ENCODE measurements around the gene CAMK1D.
A peak's percentile ranks its signal among the peaks of the same experiment; 100 is the strongest.

DNA sequence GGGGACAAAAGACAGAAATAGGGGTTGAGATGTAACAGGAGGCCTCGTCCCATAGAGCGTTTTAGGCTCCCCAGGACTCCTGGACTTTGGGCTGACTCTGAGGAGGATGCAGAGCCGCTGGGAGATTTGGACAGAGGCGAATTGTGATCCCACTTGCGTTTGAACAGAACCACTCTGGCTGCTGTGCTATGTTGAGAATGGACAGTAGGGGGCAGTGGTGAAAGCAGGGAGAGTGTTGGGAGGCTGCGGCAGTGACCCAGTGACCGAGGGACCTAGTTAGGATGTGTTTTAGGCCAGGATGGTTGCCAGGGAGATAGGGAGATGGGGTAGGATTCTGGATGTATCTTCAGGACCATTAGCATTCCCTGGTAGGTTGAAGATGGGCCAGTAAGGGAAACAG is 380.5 kb downstream of the CAMK1D start:
- TF ChIP-seq, protein P1, sequence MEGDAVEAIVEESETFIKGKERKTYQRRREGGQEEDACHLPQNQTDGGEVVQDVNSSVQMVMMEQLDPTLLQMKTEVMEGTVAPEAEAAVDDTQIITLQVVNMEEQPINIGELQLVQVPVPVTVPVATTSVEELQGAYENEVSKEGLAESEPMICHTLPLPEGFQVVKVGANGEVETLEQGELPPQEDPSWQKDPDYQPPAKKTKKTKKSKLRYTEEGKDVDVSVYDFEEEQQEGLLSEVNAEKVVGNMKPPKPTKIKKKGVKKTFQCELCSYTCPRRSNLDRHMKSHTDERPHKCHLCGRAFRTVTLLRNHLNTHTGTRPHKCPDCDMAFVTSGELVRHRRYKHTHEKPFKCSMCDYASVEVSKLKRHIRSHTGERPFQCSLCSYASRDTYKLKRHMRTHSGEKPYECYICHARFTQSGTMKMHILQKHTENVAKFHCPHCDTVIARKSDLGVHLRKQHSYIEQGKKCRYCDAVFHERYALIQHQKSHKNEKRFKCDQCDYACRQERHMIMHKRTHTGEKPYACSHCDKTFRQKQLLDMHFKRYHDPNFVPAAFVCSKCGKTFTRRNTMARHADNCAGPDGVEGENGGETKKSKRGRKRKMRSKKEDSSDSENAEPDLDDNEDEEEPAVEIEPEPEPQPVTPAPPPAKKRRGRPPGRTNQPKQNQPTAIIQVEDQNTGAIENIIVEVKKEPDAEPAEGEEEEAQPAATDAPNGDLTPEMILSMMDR (IDR thresholded peaks at IDR 0.05; ENCODE audit: extremely low read depth in 1 of 2, insufficient read depth in 1 of 2, low read depth in 1 of 2, low read length in 2 of 2): peak; percentile 49 to 56
- no peak for TF ChIP-seq POLR2AphosphoS5 (IDR thresholded peaks at IDR 0.05; ENCODE audit: insufficient read depth, low read depth, low read length)
- TF ChIP-seq, protein P2, sequence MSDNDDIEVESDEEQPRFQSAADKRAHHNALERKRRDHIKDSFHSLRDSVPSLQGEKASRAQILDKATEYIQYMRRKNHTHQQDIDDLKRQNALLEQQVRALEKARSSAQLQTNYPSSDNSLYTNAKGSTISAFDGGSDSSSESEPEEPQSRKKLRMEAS (IDR thresholded peaks at IDR 0.05; ENCODE audit: insufficient read depth, insufficient read length): no peak
- TF ChIP-seq FOS (IDR thresholded peaks at IDR 0.05; ENCODE audit: borderline replicate concordance, insufficient read depth, low read length): no peak
- TF ChIP-seq EZH2 (IDR thresholded peaks at IDR 0.05; ENCODE audit: borderline replicate concordance, low read depth, low read length, severe bottlenecking): no peak

All from endothelial cell of umbilical vein (primary cell).